HG03039 (cell line): ENCODE results near the gene CYFIP1.
A peak's percentile ranks its signal among the peaks of the same experiment; 100 is the strongest.

Source experiments
- ATAC-seq: cut with Tn5 transposase; IDR thresholded peaks from one replicate; pipeline ENCODE4 v1.9.1; 2021; ENCODE audit warnings: mild to moderate bottlenecking, moderate library complexity; ENCODE audit not compliant: unreplicated experiment

CYFIP1 gene

GRCh38 chr15:22951031-22951380, 29.2 kb downstream of the CYFIP1 start:
- no peak for ATAC-seq

GRCh38 chr15:22950256-22950990, 29.7 kb downstream of the CYFIP1 start:
- no peak for ATAC-seq

DNA sequence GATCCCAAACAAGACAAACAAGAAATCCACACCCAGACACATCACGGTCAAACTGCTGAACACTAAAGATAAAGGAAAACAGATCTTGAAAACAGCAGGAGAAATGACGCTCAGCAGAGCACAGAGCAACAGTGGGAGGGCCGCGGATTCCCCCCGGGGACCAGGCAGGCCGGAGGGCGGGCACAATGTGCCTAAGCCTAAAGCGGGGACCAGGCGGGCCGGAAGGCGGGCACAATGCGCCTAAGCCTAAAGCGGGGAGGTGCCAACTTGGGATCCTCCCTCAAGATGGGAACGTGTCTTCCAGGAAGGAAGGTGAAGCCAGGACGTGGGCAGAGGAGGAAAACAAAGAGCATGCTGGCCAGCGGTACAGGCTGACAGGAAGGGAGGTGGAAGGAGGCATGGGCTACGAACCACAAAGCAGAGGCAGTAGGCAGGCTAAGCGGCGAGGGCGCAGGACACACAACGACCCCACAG, 31.1 kb downstream of the CYFIP1 start:
- peak; percentile 91 for ATAC-seq

DNA sequence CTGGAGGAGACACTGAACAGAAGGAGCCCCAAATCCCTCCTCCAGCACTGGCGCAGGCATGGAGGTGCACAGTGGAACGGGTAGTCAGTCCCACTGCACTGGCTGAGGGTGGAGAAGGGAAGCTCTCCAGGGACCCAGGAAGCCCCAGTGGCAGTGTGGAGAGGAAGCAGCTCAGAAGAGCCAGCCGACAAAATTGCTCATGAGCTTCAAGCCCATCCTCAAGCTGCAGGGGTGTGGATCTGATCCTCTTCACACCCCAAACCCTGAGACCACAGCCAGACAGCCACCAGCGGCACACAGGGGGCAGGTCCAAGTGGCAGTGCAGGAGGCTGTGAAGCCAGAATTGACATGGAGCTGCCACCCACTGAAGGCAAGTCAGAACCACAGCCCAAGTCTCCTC, 32.1 kb downstream of the CYFIP1 start:
- ATAC-seq: no peak

DNA sequence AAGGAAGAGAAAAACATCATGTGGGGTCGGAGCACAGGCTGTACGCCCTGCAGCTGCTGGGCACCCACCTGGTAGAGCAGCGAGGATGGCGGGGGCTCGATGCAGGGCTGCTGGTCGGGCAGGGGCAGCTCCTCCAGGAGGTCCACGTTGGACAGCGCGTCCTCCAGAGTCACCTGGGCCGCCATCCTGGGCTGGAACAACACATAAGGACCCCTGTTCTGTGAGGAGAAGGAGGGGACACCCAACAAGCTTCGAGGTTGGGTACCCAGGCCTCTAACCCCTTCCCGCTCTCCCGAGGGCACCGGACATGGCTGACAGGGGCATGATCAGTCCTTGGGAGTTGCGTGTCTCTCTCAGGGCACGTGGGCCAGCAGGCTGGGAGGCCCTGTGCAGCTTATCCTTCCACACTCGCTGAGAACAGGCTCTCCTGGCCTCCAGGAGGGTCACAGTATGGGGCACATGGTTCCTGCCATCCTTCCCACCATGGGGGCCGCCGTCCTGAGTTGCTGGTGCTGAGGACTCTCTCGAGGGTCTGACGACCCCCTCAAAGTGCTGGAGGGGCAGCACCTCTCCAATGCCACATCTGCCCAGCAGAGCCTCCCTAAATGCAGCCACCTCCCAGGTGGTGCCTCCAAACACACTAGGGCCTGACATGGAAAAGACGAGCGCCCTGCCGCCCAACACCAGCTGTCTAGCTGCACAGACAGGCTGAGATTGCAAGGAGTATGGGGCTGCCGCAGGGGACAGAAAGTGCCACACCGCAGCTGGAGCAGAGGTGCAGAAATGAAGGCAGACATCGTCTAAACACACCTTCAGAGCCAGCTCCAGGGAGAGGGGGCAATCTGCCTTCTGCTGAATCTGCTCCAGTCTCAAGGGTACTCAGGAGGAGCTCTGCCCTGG, 32.8 kb downstream of the CYFIP1 start:
- no peak for ATAC-seq

DNA sequence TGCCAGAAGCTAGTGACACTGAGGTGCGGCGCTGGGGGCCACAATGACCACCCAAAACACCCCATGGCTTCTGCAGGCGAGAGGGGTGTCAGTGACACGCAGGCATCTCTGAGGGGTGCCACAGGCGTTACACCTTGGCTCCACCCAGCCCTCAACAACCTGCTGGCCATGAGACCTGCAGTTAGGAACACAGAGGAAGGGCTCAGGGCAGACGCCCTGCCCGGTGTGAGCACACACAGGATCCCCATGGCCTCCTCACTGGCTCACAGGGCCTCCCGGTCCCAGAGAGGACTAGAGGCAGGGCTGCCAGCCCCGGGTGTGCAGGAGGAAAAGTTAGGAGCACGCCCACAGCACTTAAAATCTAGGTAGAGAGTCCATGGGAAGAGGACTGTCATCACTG, 35.1 kb downstream of the CYFIP1 start:
- no peak for ATAC-seq

DNA sequence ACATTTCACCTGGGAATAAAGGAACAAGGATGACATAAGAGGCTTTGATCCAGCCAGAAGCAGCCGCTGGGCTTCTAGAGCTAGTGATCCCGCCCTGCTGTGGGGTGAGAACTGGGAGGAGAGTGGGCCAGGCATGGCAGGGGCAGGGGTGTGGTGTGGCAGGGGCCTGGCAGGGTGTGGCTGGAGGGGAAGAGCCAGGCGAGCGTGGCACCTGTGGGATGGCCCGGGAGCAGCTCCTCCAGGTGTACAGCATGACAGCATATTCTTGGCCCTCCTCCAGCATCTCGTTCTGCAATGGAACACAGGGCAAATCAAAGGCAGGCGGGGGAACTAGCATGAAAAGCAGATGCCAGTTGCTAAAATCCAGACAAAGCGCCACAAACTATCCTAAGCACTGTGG, 35.5 kb downstream of the CYFIP1 start:
- ATAC-seq: no peak

- no peak for ATAC-seq
These were observed 37.3 kb downstream of the CYFIP1 start for GRCh38 chr15:22942877-22943276.

GRCh38 chr15:22942306-22942855, 37.8 kb downstream of the CYFIP1 start:
- ATAC-seq: no peak

- ATAC-seq: no peak
These were observed 39.0 kb downstream of the CYFIP1 start for GRCh38 chr15:22941179-22941578.

DNA sequence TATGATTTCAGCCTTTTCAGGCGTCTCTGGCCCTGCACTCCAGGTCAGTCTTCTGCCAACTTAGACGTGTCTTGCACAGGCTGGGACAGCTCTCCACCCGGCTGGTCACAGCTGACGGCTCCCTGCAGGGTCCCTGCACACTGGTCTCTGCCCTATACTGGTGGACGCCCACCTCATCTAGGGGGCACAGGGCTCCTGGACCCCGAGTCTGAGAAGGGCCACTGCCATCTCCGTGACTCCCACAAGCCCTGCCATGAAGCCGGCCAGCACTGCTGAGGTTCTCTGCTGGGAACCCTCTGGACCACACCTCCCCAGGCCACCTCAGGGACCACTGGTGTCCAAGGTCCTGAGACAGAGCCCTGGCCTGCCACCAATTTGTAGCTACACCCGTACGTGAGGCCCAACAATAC, 40.5 kb downstream of the CYFIP1 start:
- ATAC-seq: no peak

DNA sequence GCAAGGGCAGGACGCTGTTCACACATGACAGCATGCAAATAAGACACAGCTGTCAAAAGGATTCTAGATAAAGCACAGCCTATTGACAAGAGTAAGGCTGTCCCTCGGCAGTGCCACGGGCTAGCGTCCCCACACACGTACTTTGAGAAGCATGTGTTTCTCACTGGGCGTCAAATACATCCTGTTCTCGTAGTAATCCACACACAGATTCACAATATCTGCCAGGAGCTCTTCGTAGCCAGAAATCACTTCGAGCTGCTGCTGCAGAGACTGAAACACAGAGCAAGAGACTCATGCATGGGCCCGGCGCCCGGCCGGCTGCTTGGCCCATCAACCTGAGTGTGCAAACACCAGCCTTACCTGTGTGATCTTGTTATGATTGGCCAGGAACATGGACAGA, 41.1 kb downstream of the CYFIP1 start:
- ATAC-seq: no peak

DNA sequence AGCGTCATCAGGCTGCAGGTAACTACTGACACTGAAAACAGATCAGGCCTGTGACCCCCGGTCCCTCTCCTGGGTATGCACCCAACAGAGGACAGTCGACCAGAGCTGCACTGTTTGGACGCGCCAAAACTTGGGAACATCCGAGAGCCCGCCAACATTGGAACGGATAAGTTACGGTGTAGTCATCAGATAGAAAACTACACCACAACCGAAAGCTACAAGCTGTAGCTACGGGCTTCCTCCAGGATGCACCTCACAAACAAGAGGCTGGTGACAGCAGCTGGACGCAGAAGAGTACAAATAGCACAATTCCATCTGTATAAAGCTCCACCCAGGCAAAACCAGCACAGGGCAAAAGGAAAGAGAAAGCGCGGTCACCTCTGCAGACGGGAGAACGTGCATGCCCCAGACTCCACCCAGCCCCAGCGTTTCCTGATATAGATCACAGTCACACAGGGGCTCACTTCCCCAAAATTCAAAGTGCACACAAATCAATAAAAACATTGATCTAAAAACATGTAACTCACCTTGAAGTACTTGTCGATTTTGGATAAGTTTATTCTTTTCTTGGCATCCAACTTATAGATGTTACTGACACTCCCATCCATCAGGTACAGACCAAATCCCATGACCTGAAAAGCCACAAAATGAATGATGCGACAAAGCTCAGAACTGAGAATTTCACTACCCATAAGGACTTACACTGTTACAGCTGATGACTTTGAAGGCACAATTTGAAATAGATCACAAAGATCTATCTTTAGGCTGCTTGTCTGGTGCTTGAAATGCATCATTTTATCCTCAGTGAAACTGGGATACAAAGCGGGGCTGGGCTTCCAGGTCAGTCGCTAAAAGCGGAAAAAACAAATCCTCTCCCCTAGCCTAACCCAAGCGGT, 43.3 kb downstream of the CYFIP1 start:
- ATAC-seq: peak; percentile 86

- no peak for ATAC-seq
These were observed 46.5 kb downstream of the CYFIP1 start for GRCh38 chr15:22933641-22934061.

GRCh38 chr15:22931784-22932536, 48.2 kb downstream of the CYFIP1 start:
- ATAC-seq: no peak

DNA sequence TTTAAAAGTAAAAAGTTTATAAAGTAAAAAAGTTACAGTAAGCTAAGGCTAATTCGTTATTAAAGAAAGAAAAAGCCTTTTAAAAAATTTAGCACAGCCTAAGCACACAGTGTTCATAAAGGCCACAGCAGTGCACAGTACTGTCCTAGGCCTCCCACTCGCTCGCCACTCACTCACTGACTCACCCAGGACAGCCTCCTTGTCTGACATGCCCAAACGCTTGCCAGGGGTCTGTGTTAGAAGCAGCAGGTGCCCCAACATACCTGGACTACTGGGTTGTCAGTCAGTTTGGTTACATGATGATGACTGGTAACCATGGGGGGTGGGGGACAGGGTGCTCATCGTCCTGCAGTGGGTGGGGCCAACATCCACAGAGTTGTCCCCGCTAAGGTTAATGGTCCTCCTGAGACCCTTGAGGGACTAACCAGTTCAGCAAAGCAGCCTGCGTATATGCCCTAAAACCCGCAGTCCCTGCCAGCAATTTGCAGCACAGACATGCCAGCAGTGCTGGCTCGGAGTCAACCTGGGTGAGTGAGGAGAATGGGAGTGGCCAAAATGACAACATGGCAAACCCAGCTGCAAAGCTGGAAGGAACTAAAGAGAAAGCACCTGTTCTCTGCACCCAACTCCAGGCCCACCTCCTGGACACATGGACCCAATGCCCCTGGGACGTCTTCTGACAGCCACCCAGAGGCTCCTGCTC, 49.2 kb downstream of the CYFIP1 start:
- no peak for ATAC-seq

GRCh38 chr15:22927761-22928160, 52.4 kb downstream of the CYFIP1 start:
- ATAC-seq: no peak

DNA sequence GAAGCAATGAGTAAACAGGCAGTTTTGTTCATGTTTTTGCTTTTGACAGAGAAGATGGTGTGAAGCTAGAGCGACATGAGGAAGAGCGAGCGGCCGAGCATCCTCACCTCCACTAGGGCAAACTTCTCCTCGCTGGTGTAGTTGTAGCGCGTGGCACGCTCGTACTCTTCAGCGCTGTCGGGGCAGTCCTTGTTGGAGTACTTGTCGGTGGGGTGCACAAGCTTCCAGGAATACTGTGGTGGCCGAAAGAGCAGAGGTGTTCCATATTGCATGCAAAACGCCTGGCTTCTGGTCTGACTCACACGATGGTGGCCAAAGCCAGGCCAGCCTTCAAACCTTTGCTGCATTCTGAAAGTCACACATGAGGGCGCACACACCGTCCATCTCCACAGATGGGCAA, 54.3 kb downstream of the CYFIP1 start:
- no peak for ATAC-seq

DNA sequence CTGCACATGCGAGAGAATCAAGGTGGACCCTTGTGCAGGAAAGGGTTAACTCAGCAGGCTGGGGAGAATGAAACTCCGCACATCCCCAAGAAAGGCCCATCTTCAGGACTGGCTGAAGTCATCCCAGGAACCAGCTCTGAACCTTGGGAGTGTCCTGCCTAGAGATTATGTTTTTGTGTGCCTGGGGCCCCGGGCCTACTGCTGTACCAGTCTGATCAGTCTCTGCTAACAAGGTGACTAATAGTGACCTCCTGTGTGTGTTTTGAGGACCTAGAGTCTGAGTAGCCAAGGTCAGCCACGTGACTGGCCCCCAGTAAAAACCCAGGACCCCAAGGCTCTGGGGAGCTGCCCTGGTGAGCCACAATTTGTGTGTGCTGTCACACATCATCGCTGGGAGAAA, 58.2 kb downstream of the CYFIP1 start:
- no peak for ATAC-seq
